HepG2 (cell line): Measurements from ENCODE around the gene MST1. TPM values are rescaled to one million over a fixed set of nuclear protein-coding genes. Genes with fewer than 3 reads are reported as not detected.

ENCODE experiments used
- CAMTA2 ChIP-seq: sonication (generic); formaldehyde crosslinking; IDR thresholded peaks from 2 replicates; pipeline ENCODE4 v1.4.0; 2020; ENCODE audit warnings: mild to moderate bottlenecking, missing genetic modification reagents, borderline replicate concordance
- NR3C1 ChIP-seq: sonication (generic); formaldehyde crosslinking; IDR thresholded peaks from 2 replicates; pipeline ENCODE4 v1.4.0; 2020; ENCODE audit warnings: missing genetic modification reagents
- PHF20 ChIP-seq: sonication (generic); formaldehyde crosslinking; IDR thresholded peaks from 2 replicates; pipeline ENCODE4 v1.5.0; 2020; ENCODE audit warnings: mild to moderate bottlenecking, missing genetic modification reagents
- POLR2G ChIP-seq: fragments of 200-400 bp; formaldehyde crosslinking; IDR thresholded peaks from 2 replicates; pipeline ENCODE4 v1.6.1; 2018; ENCODE audit warnings: mild to moderate bottlenecking, low read depth, low read length, moderate library complexity
- RBAK ChIP-seq: sonication (generic); formaldehyde crosslinking; IDR thresholded peaks from 2 replicates; pipeline ENCODE4 v1.5.1; 2020; ENCODE audit warnings: mild to moderate bottlenecking, missing genetic modification reagents
- RBM39 ChIP-seq: fragments of 200-400 bp; formaldehyde crosslinking; IDR thresholded peaks from one replicate; pipeline ENCODE4 v1.6.1; 2018; ENCODE audit warnings: antibody characterized with exemption, mild to moderate bottlenecking, low read depth, low read length; ENCODE audit not compliant: poor library complexity, severe bottlenecking
- SOX5 ChIP-seq: IDR thresholded peaks from 2 replicates; pipeline ENCODE4 v1.6.1; 2016; ENCODE audit warnings: borderline replicate concordance
- TOE1 ChIP-seq: sonication (generic); formaldehyde crosslinking; IDR thresholded peaks from 2 replicates; pipeline ENCODE4 v1.4.0; 2020; ENCODE audit warnings: mild to moderate bottlenecking, missing genetic modification reagents
- TRAFD1 ChIP-seq: sonication (generic); formaldehyde crosslinking; IDR thresholded peaks from 2 replicates; pipeline ENCODE4 v1.5.1; 2020; ENCODE audit warnings: missing genetic modification reagents, mild to moderate bottlenecking, borderline replicate concordance
- ZFP90 ChIP-seq: sonication (generic); formaldehyde crosslinking; IDR thresholded peaks from 2 replicates; pipeline ENCODE4 v1.8.0; 2022; ENCODE audit warnings: missing genetic modification reagents, mild to moderate bottlenecking, inconsistent platforms, borderline replicate concordance
- ZNF101 ChIP-seq: sonication (generic); formaldehyde crosslinking; IDR thresholded peaks from 2 replicates; pipeline ENCODE4 v1.4.0; 2020; ENCODE audit warnings: mild to moderate bottlenecking, low read depth, missing genetic modification reagents, borderline replicate concordance
- ZNF256 ChIP-seq: sonication (generic); formaldehyde crosslinking; conservative IDR thresholded peaks from 2 replicates; pipeline ENCODE4 v1.4.0; 2020; ENCODE audit warnings: missing genetic modification reagents
- ZNF30 ChIP-seq: sonication (generic); formaldehyde crosslinking; IDR thresholded peaks from 2 replicates; pipeline ENCODE4 v1.5.0; 2020; ENCODE audit warnings: mild to moderate bottlenecking, missing genetic modification reagents
- ZNF430 ChIP-seq: sonication (generic); formaldehyde crosslinking; IDR thresholded peaks from 2 replicates; pipeline ENCODE4 v1.9.0; 2021; ENCODE audit warnings: mild to moderate bottlenecking, missing genetic modification reagents
- polyA plus RNA-seq, 8 experiments: library from polyadenylated mRNA; depleted of rRNA in 3 of 8; stranded (reverse) in 7 of 8; unstranded in 1 of 8; fragments of >200 nt; fragmentation: Illumina TruSeq in 4 of 8; extraction: Trizol in 4 of 8; gene quantifications; 2 replicates each; pipeline versions ENCODE4 v1.2.1 to v1.2.3, GENCODE V29; 2011 to 2016; ENCODE audit warnings: low read depth in 4 of 8, missing spikeins in 1 of 8, mixed read lengths in 1 of 8; ENCODE audit not compliant: insufficient read depth in 1 of 8
- total RNA-seq, 5 experiments: library from RNA; depleted of rRNA; stranded (reverse); fragments of >200 nt; fragmentation: Illumina TruSeq; extraction: Trizol; gene quantifications; 2 replicates each; pipeline ENCODE4 v1.2.3, GENCODE V29; 2016; ENCODE audit warnings: low read depth in 1 of 5
- TF ChIP-seq, protein P1 (sequence below): sonication (generic); formaldehyde crosslinking; IDR thresholded peaks from 2 replicates; pipeline ENCODE4 v1.4.0; 2020; ENCODE audit warnings: mild to moderate bottlenecking, low read depth, missing genetic modification reagents
- TF ChIP-seq, protein P2 (sequence below): sonication (generic); formaldehyde crosslinking; conservative IDR thresholded peaks from 2 replicates; pipeline ENCODE4 v1.4.0; 2020; ENCODE audit warnings: mild to moderate bottlenecking, missing genetic modification reagents, moderate library complexity
- TF ChIP-seq, protein P3 (sequence below): sonication (generic); formaldehyde crosslinking; IDR thresholded peaks from 2 replicates; pipeline ENCODE4 v1.4.0; 2020; ENCODE audit warnings: missing genetic modification reagents, mild to moderate bottlenecking, borderline replicate concordance

MST1 gene
- total and polyA plus RNA-seq, 2 of the 13 experiments (the other 11 are each of a cell fraction or from before 2014, with no cell fraction given) = 189 to 452 TPM

- TF ChIP-seq TRAFD1 (CRISPR knock-in tag) (no peak), ZNF30 (no peak), NR3C1 (CRISPR knock-in tag) (no peak), PHF20 (CRISPR knock-in tag) (no peak), CAMTA2 (CRISPR knock-in tag) (no peak), RBM39 (no peak), ZNF101 (no peak), TOE1 (no peak), ZFP90 (CRISPR knock-in tag) (0 out of 2 replicates have a peak, but pooled peaks have one; percentile 38), SOX5 (peak; percentile 86), POLR2G (no peak; the same call in 1 of the 2 replicates), ZNF256 (no peak), RBAK (CRISPR knock-in tag) (0 out of 2 replicates have a peak, but pooled peaks have one; percentile 56), ZNF430 (CRISPR knock-in tag) (no peak)
- TF ChIP-seq, protein P1, sequence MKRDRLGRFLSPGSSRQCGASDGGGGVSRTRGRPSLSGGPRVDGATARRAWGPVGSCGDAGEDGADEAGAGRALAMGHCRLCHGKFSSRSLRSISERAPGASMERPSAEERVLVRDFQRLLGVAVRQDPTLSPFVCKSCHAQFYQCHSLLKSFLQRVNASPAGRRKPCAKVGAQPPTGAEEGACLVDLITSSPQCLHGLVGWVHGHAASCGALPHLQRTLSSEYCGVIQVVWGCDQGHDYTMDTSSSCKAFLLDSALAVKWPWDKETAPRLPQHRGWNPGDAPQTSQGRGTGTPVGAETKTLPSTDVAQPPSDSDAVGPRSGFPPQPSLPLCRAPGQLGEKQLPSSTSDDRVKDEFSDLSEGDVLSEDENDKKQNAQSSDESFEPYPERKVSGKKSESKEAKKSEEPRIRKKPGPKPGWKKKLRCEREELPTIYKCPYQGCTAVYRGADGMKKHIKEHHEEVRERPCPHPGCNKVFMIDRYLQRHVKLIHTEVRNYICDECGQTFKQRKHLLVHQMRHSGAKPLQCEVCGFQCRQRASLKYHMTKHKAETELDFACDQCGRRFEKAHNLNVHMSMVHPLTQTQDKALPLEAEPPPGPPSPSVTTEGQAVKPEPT (CRISPR knock-in tag) = no peak
- TF ChIP-seq, protein P2, sequence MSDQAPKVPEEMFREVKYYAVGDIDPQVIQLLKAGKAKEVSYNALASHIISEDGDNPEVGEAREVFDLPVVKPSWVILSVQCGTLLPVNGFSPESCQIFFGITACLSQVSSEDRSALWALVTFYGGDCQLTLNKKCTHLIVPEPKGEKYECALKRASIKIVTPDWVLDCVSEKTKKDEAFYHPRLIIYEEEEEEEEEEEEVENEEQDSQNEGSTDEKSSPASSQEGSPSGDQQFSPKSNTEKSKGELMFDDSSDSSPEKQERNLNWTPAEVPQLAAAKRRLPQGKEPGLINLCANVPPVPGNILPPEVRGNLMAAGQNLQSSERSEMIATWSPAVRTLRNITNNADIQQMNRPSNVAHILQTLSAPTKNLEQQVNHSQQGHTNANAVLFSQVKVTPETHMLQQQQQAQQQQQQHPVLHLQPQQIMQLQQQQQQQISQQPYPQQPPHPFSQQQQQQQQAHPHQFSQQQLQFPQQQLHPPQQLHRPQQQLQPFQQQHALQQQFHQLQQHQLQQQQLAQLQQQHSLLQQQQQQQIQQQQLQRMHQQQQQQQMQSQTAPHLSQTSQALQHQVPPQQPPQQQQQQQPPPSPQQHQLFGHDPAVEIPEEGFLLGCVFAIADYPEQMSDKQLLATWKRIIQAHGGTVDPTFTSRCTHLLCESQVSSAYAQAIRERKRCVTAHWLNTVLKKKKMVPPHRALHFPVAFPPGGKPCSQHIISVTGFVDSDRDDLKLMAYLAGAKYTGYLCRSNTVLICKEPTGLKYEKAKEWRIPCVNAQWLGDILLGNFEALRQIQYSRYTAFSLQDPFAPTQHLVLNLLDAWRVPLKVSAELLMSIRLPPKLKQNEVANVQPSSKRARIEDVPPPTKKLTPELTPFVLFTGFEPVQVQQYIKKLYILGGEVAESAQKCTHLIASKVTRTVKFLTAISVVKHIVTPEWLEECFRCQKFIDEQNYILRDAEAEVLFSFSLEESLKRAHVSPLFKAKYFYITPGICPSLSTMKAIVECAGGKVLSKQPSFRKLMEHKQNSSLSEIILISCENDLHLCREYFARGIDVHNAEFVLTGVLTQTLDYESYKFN (CRISPR knock-in tag) = peak; percentile 89
- TF ChIP-seq, protein P3, sequence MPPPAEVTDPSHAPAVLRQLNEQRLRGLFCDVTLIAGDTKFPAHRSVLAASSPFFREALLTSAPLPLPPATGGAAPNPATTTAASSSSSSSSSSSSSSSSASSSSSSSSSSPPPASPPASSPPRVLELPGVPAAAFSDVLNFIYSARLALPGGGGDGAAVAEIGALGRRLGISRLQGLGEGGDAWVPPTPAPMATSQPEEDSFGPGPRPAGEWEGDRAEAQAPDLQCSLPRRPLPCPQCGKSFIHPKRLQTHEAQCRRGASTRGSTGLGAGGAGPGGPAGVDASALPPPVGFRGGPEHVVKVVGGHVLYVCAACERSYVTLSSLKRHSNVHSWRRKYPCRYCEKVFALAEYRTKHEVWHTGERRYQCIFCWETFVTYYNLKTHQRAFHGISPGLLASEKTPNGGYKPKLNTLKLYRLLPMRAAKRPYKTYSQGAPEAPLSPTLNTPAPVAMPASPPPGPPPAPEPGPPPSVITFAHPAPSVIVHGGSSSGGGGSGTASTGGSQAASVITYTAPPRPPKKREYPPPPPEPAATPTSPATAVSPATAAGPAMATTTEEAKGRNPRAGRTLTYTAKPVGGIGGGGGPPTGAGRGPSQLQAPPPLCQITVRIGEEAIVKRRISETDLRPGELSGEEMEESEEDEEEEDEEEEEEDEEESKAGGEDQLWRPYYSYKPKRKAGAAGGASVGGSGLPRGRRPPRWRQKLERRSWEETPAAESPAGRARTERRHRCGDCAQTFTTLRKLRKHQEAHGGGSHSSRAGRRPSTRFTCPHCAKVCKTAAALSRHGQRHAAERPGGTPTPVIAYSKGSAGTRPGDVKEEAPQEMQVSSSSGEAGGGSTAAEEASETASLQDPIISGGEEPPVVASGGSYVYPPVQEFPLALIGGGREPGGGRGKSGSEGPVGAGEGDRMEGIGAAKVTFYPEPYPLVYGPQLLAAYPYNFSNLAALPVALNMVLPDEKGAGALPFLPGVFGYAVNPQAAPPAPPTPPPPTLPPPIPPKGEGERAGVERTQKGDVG (CRISPR knock-in tag) = no peak
These were observed 17.7 kb downstream of the MST1 start (continued) for GRCh38 chr3:49671291-49672288.
